Right forelimb (tissue), 1 donor: ENCODE measurements around the gene COA1.
"Not testable (repeated sequence)": the region's sequence is repeated elsewhere in the genome, so short reads cannot be mapped to it uniquely, and the experiment has no call there.

ENCODE experiments used
- DNase-seq: peaks from one replicate; pipeline ENCODE4 v3.0.0-alpha.2; 2018

The COA1 gene, protein sequence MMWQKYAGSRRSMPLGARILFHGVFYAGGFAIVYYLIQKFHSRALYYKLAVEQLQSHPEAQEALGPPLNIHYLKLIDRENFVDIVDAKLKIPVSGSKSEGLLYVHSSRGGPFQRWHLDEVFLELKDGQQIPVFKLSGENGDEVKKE

DNA sequence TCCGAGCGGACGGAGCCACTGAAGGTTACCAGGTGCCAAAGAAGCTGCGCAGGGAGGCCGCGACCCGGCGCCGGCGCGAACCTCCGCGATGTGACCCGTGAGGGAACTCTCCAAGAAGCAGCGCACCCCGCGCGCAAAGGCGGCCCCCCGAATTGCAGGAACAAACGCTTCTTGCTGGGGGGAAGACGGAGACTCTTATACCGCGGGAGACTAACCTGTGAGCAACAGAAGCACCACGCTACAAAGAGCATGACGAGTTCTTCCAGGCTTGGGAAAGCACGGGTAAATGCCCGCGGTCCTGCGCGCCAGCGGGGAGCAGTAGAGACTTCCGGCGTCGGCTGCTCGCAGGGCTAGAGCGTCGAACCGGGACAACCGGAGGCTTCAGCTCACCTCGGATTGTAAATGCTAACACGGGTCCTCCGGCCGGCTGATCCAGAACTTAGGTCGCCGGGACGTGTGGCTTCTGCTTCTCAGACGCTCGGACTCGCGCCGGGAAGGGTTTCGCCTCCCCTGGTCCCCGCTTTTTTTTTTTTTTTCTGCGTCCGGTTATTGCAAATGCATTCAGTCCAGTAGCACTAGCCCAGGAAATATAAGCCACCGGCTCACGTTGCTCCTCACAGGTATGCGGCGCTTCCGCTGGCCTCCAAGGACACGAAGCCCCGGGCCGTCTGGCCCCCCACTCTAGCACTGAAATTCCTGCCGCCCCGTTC lies at the start of gene COA1:
TSS of gene COA1 (minus strand) at position 310 of the 710 bp plus-strand sequence. CDS start 80,909 bp downstream, outside the sequence.
- peak; percentile 90 for DNase-seq

DNA sequence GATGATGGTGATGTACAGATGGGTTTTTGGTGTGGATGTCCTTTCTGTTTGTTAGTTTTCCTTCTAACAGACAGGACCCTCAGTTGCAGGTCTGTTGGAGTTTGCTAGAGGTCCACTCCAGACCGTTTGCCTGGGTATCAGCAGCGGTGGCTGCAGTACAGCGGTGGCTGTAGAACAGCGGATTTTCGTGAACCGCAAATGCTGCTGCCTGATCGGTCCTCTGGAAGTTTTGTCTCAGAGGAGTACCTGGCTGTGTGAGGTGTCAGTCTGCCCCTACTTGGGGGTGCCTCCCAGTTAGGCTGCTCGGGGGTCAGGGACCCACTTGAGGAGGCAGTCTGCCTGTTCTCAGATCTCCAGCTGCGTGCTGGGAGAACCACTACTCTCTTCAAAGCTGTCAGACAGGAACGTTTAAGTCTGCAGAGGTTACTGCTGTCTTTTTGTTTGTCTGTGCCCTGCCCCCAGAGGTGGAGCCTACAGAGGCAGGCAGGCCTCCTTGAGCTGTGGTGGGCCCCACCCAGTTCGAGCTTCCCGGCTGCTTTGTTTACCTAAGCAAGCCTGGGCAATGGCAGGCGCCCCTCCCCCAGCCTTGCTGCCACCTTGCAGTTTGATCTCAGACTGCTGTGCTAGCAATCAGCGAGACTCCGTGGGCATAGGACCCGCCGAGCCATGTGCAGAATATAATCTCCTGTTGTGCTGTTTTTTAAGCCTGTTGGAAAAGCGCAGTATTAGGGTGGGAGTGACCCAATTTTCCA lies 49.1 kb upstream of the COA1 start:
- DNase-seq, result not testable (repeated sequence)

DNA sequence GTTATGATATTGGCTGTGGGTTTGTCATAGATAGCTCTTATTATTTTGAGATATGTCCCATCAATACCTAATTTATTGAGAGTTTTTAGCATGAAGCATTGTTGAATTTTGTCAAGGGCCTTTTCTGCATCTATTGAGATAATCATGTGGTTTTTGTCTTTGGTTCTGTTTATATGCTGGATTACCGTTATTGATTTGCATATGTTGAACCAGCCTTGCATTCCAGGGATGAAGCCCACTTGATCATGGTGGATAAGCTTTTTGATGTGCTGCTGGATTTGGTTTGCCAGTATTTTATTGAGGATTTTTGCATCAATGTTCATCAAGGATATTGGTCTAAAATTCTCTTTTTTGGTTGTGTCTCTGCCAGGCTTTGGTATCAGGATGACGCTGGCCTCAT lies 45.9 kb upstream of the COA1 start:
- not testable (repeated sequence) for DNase-seq

DNA sequence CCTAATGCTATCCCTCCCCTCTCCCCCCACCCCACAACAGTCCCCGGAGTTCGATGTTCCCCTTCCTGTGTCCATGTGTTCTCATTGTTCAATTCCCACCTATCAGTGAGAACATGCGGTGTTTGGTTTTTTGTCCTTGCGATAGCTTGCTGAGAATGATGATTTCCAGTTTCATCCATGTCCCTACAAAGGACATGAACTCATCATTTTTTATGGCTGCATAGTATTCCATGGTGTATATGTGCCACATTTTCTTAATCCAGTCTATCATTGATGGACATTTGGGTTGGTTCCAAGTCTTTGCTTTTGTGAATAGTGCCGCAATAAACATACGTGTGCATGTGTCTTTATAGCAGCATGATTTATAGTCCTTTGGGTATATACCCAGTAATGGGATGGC lies 43.9 kb upstream of the COA1 start:
- not testable (repeated sequence) for DNase-seq

DNA sequence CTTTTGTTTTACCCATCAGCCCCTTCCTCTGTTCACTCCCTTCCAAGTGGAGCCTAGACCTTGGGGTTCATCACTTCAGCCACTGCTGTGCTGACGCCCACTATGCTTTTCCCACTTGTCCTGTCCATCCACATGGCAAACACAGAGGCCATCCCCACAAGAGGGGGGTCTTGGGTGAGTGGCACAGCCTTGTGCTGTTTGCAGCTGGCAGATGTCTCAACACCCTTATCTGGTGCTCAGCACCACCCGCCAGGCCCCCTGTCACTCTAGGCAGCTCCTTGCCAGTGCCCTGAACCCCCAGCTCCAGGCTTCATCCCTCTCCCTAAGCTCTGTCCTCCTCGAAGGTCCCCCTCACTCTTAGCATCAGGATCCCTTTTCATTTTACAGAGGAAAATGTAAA lies 42.2 kb upstream of the COA1 start:
- no peak for DNase-seq

DNA sequence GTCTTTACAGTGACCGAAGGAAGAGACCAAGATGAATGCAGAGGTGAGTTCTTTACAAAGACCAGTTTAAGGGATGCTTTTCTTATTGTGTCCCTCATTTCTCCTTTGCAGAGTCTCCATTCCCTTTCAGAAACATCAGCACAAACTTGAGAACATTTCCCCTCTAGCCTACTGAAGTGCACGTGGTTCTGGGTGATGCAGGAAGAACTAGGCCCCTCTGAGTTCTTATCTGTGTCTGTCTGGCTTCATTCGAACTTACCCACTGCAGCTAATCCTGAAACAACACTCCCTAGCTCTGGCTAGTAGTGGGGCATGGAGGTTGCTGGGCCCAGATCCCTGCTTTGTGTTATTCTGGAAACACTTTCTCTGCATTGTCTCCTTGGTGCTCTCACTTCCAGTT lies 41.8 kb upstream of the COA1 start:
- DNase-seq, result no peak

DNA sequence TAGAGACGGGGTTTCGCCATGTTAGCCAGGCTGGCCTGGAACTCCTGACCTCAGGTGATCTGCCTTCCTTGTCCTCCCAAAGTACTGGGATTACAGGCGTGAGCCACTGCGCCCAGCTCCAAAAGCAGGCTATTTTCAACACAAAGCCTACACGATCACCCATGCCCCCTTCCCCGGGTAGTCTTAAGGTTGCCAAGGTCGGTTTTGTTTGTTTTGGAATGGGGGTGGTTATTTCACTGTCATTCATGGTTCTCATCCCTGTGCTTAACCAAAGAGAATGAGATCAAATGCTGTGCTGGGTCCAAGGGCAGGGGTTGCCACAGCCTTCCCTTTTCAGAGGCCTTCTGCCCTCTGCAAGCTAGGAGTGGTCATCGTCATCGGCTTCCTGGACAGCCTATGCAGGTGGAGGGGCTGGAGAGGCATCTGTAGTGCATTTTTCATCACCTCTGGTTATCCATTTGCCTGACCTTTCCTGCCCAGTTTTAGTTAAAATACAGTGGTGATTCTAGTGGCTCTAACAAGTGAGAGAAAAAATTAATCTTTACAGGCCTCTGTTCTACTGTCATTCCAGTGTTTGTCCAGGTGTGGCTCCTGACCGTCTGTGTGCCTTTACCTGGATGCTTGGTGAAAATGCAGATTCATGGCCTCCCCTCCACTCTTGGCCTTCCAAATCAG lies 40.6 kb upstream of the COA1 start:
- DNase-seq, result no peak

DNA sequence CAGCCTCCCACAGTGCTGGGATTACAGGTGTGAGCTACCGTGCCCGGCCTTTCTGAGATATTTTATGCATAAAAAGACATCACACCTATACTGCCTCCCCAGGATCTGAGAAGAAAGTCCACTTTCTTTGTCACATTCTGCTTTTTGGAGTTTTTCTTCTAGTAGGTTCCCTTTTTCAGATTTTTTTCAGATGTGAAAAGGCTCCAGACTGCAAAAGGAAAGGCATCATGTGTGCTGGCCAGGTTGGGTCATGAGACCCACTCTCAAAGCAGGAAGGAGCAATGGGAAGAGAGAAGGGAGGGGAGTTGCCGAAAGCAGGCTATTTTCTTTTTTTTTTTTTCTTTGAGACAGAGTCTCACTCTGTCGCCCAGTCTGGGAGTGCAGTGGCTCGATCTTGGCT lies 40.0 kb upstream of the COA1 start:
- DNase-seq, result no peak

DNA sequence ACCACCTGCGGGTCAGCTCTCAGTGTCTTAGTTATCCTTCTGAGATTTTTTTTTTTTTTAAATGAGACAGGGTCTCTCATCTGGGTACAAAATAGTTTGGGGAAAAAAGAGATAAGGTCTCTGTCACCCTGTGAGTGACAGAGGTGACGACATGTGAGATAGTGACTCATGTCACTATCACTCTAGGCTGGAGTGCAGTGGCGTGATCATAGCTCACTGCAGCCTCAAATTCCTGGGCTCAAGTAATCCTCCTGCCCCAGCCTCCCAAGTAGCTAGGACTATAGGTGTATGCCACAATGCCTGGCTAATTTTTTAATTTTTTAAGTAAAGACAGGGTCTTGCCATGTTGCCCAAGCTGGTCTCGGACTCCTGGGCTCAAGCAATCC lies 39.6 kb upstream of the COA1 start:
- DNase-seq, result no peak

DNA sequence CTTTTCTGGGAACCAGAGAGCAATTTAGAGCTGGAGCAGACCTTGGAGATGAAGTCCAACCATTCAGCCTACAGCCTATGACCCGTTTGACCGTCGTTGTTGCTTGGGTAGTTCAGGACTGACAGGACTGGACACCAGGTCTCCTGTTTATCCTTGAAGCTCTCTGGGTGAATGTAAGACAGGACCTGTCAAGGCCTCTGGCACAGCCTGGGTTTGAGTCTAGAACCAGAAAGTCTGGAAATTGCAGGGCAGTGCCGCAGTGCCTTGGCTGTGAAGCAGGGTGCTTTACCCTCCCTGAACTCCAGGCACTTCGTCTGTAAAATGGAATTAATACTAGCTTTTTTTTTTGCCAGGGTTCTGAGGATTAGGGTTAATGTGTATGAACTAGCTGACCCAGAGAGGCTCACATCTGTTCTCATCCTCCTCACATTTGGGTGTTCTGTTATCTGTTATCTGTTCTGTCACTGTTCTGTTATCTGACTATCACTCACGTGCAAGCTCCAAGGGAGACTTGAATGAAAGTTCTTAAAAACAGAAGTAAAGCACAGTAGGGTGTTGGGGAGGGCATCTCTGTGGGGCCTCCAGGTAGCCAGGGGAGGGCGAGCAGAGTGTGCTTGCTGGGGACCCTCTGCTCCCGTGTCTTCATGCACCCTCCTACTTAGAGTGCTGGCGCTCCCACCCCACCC lies 39.0 kb upstream of the COA1 start:
- no peak for DNase-seq

DNA sequence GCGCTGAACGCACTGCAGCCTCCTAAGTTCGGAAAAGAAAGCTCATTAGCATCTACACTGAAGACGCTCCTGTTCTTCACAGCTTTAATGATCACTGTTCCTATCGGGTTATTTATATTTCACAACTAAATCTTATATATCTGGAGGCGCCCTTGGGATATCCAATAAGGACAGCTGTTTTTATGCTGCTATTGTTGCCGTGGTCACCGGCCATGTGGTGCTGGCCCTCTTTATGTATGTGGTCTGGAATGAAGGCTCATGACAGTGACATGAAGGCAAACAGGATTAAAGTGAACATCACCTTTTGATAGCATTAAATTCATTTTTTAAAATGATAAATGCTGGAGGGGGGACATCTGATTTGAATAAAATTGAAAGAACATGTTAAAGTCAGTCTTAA lies 38.0 kb upstream of the COA1 start:
- no peak for DNase-seq

DNA sequence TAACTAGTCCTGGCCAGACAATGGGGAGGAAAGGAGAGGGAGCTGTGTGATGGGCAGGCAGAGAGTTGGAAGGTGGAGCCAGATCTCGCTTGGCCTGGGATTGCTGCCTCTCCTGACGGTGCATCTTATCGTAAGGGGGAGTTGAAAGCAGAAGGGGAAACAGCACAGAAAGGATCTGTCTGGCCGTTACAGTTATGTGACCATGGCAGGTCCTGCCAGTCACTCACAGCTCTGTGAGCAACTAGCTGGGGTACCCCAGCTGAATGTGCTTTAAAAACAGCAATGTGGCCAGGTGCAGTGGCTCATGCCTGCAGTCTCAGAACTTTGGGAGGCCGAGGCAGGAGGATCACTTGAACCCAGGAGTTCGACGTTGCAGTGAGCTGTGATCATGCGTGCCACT lies 37.2 kb upstream of the COA1 start:
- DNase-seq, result no peak

DNA sequence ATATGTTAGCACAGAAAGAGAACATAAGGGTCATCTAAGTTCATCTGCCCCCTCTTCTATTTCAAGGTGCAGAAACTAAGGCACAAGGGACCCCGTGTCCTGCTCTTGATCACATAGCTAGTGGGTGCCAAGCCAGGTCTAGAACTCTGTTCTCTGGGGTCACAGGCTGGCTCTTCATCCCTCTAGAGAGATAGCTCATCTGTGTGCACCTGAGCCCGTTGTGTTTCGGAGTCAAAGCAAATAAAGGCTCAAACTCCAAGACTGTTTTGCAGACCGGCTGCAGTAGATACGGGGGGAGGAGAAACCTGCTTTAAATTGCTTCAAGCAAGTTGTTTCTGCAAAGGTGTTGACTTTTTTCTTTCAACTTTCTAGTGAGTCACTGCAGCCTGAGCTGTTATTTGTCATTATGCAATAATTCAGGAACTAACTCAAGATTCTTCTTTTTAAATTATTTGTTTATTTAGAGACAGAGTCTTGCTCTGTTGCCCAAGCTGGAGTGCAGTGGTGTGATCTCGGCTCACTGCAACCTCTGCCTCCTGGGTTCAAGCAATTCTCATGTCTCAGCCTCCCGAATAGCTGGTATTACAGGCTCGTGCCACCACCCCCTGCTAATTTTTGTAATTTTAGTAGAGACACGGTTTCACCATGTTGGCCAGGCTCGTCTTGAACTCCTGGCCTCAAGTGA lies 35.6 kb upstream of the COA1 start:
- DNase-seq, result no peak

DNA sequence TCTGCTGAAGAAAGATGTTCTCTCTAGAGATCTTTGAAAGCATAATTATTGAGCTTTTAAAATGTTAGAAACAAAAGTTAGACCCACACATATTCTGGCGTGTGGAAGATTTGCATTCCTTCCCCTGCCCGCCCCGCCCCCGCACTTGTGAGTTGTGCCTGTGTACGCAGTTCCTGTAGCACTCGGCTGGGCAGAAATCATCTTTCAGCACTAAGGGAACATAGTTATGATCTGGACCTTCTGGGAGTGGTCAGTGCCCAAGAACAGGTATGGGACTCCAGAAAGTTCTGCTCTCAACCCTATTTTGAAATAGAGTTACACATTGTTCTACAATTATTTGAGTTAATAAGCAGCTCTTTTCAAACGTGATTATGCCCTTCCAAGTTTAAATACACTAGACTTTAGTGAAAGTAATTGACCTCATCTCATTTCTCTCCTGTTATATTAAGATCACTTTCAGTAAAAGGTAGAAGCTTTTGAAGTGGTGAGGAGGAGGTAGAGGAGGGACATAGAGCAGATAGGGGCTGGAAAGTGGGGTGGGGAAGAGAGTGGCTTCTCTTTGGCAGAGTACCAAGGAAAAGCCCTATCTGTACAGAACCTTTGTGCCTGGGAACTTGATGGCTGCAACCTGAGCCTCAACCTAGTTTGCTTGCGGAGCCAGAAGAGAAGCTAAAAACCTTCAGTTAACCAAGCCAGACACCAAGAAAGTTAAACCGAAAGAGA lies 34.9 kb upstream of the COA1 start:
- DNase-seq, result no peak

DNA sequence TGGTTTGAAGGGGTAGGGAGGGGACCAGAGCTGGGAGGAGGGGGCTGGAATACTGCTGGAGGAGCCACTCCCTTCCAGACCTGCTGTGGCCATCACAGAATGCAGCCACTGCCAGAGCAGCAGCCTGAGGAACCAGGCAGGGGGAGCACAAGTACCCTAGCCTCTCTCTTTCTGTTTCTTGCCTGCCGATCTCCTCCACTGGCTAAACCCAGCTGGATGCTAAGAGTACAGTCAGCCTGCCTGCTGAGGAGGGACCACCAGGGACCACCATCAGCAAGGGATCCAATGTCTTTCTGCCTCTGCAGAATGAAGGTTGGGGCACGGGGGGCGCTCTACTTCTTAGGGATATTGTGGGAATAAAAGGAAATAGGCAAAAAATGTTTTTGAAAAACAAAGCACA lies 33.9 kb upstream of the COA1 start:
- DNase-seq, result no peak

DNA sequence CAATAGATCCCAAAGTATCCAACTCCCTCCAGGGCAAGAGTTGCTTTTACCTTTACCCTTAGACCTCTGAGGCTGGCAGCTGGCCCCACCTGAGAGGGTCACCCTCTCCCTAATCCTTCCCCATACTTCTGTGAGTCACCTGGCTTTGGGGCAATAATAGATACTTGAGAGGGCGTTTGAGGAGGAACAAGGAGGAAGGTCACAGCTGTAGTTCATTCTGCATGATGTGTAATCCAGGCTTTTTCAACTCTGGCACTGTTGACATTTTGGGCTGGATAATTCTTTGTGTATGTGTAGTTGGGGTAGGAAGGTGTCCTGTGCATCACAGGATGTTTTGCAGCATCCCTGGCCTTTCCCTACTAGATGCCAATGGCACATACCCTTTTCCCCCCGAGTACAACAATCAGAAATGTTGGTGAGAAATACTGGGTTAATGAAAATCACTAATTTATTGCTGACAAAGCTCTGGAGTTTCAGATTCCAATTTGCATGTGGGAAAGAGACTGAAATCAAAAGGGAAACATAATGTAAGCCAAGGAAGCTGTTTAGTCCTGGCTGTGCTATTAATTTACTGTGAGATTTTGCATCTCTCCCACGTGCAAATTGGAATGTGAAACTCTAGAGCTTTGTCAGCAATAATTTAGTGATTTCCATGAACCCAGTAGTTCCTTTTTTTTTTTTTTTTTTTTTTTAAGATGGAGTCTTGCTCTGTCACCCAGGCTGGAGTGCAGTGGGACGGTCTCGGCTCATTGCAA lies 32.8 kb upstream of the COA1 start:
- no peak for DNase-seq

DNA sequence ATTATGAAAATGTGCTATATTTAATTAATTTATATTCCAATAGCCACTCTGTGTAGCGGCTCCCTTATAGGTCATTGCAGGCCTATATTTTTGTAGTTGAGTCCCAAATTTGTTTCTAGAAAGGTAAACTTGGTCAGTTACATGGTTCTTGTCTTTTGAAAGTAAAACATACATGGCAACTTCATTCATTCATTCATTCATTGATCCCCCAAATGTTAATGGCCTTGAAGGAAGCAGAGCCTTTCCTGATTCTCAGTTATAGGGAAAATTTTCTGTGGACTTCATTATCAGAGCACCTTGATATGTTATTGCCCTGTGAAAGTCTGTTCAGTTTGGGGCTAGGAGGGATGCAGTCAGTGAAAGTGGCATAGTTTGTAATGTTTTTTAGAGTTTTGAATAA lies 32.1 kb upstream of the COA1 start:
- no peak for DNase-seq

DNA sequence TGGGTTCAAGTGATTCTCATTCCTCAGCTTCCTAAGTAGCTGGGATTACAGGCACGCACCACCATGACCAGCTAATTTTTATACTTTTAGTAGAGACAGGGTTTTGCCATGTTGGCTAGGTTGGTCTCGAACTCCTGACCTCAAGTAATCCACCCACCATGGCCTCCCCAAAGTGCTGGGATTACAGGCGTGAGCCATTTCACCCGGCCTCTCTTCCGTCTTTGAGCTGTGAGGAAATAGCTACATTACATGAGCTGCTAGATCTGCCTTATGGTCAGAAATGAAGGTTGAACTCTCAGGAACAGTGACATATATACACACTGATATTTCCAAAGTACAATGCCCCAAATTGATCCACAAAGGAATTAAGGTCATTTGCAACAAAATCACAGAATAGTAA lies 31.5 kb upstream of the COA1 start:
- no peak for DNase-seq

DNA sequence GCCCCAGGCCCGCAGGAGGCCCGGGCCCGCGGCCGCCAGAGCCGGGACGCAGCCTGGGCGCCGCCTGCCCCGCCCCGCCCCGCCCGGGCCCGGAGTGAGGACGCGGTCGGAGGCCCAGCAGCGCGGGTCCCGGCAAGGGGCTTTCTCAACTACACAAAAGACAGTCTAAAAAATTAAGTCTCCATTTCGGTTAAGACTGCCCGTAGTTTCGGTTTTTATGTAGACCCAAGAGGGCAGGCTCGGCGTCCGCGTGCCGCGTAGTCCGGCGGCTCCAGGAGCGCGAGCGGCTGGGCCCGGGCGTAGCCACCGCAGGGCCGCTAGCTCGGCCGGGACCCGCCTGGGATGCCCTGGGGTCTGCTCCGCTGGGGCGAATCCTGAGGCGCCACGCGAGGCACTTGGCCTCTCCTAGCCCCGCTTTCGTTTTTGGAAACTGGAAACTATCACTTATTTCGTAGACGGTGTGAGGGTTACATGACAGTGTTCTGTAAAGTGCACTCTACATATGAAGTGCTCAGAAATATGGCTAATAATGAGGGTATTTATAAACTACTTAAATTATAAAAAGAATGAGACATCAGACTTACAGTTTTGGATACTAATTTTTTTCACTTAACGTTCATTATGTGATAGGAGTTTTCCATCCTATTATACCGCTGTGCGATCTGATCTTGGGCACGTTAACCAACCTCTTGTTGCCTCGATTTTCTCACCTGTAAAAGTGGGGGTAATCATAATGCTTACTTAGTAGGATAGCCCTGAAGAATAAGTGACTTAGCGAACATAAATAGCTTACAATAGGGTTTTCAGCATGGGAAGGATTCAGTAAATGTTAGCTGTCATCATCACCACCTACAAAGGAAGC lies 29.7 kb upstream of the COA1 start:
- DNase-seq, result peak; percentile 74
